HG03103 (cell line): Measurements from ENCODE around the gene COPG2.
"Not testable (repeated sequence)": the region's sequence is repeated elsewhere in the genome, so short reads cannot be mapped to it uniquely, and the experiment has no call there.

Source experiments
- ATAC-seq: cut with Tn5 transposase; IDR thresholded peaks from one replicate; pipeline ENCODE4 v1.9.1; 2021; ENCODE audit warnings: low read depth; ENCODE audit not compliant: unreplicated experiment

COPG2 gene

GRCh38 chr7:130570144-130570543 lies 98.4 kb downstream of the COPG2 start:
- not testable (repeated sequence) for ATAC-seq

GRCh38 chr7:130566898-130567280 lies 101.7 kb downstream of the COPG2 start:
- no peak for ATAC-seq

- no peak for ATAC-seq
Measured at GRCh38 chr7:130566168-130566897, 102.2 kb downstream of the COPG2 start.

GRCh38 chr7:130560972-130561371 lies 107.6 kb downstream of the COPG2 start:
- peak; percentile 94 for ATAC-seq

- no peak for ATAC-seq
Measured at GRCh38 chr7:130559184-130559583, 109.4 kb downstream of the COPG2 start.

- no peak for ATAC-seq
Measured at GRCh38 chr7:130554481-130554880, 114.1 kb downstream of the COPG2 start.

- ATAC-seq: no peak
Measured at GRCh38 chr7:130553398-130554029, 115.0 kb downstream of the COPG2 start.

GRCh38 chr7:130544356-130544755 lies 124.2 kb downstream of the COPG2 start:
- no peak for ATAC-seq

GRCh38 chr7:130543487-130544010 lies 125.0 kb downstream of the COPG2 start:
- no peak for ATAC-seq

- not testable (repeated sequence) for ATAC-seq
Measured at GRCh38 chr7:130542297-130542696, 126.3 kb downstream of the COPG2 start.

GRCh38 chr7:130541287-130541686 lies 127.3 kb downstream of the COPG2 start:
- ATAC-seq: not testable (repeated sequence)

GRCh38 chr7:130537894-130538293 lies 130.7 kb downstream of the COPG2 start:
- ATAC-seq: not testable (repeated sequence)

GRCh38 chr7:130529417-130529816 lies 139.1 kb downstream of the COPG2 start:
- ATAC-seq: no peak

- not testable (repeated sequence) for ATAC-seq
Measured at GRCh38 chr7:130527752-130528355, 140.7 kb downstream of the COPG2 start.

- no peak for ATAC-seq
Measured at GRCh38 chr7:130524628-130525027, 143.9 kb downstream of the COPG2 start.

GRCh38 chr7:130523519-130524125 lies 144.9 kb downstream of the COPG2 start:
- ATAC-seq: not testable (repeated sequence)

GRCh38 chr7:130521258-130521951 lies 147.1 kb downstream of the COPG2 start:
- no peak for ATAC-seq

- no peak for ATAC-seq
Measured at GRCh38 chr7:130515315-130516040, 153.1 kb downstream of the COPG2 start.

- ATAC-seq: no peak
Measured at GRCh38 chr7:130513447-130513846, 155.1 kb downstream of the COPG2 start.

- ATAC-seq: not testable (repeated sequence)
Measured at GRCh38 chr7:130512038-130512437, 156.5 kb downstream of the COPG2 start.
